Activated CD4-positive, alpha-beta T cell treated with anti-CD3 and anti-CD28 coated beads, Interleukin-2, Interleukin-4, amounts not matched to agents 100 ng/mL and 50 ng/mL, durations not matched to agents 16 hours and 8 hours (primary cell): Measurements from ENCODE around the gene SLC35F3.
A peak's percentile ranks its signal among the peaks of the same experiment; 100 is the strongest.
"Not testable (repeated sequence)": the region's sequence is repeated elsewhere in the genome, so short reads cannot be mapped to it uniquely, and the experiment has no call there.

Experiments used
- DNase-seq: peaks from one replicate; pipeline ENCODE4 v3.0.0-alpha.2; 2020; ENCODE audit warnings: low spot score

SLC35F3 gene

DNA sequence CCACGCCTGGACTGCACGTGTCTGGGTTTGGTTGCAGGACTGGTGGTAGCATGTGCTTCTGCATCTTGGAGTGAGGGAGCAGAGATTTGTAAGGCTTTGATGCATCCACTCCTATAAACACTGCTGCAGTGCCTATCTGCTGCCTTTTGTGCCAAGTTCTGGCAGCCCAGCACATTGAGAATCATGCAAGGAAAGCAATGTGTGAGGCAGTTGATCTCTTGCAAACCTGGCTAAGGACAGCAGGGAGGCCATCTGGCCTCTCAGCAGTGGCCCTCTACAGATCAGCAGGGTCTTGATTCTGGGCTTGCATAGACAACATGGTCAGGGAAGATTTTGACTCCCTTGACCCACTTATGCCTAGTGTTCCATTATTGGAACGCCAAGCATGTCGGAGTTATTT lies 387.5 kb downstream of the SLC35F3 start:
- no peak for DNase-seq

DNA sequence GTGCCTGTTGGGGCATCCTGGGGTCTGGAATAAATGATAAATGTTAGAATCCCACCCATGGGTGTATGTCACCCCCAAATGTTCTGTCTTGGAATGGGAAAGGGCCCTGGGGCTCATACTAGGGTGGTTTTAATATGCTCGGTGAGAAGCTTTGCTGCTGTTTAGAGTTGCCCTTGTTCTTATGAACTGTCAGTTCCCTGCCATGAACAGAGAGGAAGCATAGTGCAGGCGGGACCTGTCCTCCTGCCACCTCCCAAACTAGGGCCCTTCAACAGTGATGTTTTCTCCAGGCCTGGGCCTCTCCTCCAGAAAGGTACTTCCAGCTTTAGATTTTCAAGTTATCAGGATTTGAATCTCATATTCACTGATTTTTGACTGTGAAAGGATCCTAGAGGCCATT lies 388.1 kb downstream of the SLC35F3 start:
- no peak for DNase-seq

DNA sequence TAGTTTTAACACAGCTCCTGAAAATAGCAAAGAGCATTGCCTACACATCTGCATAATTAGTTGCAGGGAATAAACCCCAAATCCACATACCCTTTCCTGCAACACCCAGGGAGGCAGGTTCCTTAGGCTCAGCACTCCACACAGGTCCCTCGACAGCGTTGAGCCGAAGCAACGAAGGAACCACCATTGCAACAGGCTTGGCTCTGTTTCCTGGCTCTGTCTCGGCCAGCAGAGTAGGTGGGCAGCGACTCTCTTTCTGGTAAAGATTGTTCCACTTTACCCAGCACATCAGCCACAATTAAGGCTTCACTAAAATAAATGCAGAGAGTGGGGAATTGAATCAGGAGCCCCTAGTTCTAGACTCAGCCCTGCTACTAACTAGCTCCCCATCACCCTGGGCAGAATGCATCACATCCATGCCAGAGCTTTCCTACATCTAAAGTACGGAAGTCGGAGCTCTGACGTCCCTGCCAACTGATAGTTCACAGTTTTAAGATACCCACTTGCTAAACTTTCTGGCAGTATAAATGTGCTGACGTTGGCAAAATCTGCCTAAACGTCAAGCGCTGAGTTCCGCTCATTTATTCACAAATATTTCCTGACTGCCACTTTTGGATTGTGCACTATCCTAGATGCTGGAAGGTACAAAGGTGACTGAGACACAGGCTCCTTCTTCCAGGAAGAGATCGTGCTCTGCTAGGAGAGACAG lies 389.8 kb downstream of the SLC35F3 start:
- DNase-seq: no peak

DNA sequence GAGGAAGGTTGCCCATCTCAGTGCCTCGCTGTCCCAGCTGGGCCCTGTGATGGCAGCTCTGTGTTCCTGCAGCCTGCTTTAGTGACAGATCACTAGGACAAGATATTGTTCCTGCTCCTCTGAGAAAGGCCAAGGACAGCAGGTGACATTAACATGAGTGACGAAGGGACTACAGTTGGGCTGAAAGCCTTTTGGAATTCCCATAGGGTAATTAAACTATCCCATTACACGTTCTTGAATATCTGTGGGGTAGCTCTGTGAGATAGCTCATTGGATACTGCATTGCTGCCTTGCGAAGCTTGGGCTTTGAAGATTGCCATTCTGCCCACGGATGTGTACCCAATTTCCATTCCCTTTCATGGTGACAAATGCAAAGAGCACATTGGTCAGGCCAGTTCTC lies 390.6 kb downstream of the SLC35F3 start:
- DNase-seq: no peak

DNA sequence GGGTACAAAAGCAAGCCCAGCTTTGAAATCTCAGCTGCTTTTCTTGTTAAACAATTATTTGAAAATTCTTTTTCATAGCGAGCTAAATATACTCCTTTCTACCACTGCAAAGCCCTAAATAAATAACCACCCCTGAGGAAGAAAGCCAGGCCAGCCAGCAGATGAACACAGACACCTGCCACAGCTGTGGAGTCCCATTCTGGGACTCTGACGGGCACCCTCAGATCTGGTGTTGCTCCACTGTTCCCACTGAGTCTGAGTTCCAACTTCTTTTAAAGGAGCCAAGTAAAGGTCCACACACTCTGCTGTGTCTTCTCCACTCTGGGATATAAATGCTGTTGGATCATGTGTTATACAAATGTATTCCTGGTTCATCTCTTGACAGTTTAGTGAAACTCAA lies 391.1 kb downstream of the SLC35F3 start:
- no peak for DNase-seq

DNA sequence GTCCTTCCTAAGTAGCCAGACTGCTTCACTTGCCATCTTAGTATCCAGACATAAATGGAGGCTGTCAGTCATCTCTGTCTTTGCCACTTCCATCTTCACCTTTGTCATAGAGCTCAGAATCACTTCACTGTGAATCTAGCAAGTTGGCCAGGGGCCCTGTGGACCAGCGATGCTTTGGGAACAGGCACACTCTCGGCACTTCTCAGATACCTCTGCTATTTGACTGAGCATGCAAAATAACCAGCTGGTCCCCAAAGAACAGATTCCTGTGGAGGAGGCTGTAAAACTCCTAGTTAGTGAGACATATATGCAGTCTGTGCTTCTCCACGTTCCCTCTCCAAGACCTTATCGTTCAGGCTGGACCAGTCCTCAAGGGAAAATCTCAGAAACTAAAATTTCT lies 392.0 kb downstream of the SLC35F3 start:
- DNase-seq: no peak

DNA sequence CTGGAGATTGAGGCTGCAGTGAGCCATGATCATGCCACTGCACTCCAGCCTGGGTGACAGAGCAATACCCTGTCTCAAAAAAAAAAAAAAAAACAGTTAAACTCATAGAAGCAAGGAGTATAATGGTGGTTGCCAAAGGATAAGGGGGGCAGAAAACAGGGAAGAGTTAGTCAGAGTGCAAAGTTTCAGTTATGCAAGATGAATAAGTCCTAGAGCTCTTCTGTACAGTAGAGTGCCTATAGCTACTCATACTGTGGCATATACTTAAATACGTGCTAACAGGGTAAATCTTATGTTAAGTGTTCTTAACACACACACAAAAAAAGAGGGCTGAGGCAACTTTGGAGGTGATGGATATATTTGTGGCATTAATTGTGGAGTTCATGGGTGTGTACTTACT lies 393.2 kb downstream of the SLC35F3 start:
- no peak for DNase-seq

DNA sequence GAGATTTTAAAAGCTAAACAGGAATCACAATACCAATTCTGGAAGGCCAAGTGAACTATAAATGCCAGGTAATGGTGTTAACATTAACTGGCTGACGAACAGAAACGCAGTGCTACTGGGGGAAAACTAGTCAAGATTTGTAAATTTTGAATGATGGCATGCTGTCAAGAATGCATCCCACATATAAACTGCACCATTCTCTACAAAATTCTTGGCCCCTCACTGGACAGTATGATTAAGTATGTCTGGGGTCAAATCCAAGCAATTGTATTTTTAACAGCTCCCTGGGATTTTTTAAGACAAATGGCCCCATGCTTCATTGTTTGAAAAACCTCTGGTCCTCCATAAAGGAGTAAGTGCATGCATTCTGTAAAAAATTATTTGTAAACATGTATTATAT lies 395.6 kb downstream of the SLC35F3 start:
- DNase-seq: no peak

DNA sequence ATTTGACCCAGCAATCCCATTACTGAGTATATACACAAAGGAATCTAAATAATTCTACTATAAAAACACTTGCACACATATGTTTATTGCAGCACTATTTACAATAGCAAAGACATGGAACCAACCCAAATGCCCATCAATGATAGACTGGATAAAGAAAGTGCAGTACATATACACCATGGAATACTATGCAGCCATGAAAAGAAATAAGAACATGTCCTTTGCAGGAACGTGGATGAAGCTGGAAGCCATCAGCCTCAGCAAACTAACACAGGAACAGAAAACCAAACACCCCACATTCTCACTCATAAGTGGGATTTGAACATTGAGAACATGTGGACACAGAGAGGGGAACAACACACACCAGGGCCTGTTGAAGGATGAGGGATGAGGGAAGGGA lies 397.2 kb downstream of the SLC35F3 start:
- not testable (repeated sequence) for DNase-seq

DNA sequence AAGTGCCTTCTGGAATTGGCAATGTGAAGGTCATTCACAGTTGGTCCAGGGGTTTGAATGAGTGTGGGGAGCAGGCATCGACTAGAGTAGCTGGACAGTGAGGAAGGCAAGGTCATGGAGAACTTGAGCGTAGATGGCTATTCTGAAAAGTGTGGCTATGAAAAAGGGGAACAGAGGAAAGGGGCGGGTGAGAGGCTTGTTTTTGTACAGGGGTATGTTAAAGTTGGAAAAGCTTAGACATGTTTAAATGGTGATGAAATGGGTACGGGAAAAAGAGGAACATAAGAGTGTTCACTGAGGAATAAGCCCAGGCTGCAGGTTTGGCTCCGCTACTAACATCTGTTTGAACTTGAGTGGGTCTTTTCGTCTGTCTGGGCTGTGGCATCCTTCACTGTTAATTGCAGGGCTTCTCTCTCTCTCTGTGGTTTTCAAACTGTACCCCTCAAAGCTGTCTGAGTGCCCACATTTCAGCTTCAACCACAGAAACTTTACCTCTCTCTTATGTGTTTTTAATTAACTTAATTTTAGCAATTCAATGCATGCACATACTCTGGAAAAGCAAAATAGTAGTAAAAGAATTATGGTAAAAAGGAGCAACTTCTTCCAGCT lies 398.0 kb downstream of the SLC35F3 start:
- DNase-seq: no peak

DNA sequence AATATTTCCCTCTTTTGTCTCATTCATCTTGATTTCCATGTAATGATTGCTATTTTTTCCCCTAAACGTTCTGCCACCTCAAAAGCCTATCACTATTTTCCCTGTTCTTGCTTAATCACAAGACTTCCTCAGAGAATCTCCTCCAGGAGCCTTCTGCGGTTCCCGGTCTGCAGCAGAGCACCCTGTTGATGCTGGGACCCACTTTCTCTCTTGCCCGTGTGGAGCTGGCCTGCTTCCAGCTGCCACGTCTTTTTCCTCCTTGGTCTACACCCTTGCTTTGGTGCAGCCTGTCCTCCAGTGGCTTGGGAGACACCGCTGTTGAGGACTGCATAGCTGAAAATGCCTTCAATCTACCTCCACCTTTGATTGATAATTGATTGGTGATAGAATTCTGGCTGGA lies 398.8 kb downstream of the SLC35F3 start:
- no peak for DNase-seq

DNA sequence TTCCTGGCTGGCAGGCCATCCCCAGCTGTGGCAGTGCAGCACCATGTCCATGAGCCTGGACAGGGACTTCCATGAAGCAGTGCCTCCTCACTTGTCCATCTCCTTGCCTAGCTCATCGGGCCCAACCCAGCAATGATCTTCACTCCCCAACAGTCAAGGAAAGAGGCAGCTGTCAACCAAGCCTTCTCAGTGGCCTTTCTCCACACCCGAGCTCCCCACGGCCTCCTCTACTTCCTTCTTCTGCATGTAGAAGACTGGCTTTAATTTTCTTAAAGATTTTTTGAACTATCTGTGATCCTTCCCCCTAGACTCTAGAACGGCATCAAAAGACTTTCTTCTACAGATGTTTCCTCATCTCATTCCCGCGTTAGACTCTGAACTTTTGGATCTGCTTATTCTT lies 403.2 kb downstream of the SLC35F3 start:
- no peak for DNase-seq

DNA sequence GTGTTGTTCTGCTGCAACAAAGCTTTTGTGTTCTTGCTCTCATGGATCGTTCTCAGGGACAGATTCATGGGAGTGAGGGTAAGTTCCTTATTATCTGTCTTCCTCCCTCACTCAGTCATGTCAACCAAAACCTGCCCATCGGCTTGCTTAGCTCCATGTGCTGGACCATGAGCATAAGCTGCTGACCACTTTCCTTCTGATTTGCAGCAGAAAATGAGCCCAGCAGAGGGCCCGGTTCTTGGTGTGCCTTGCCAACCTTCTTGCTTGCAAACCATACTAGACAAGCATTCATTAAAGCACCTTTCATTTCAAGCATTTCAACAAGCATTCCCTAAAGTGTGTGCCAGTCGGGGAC lies 404.7 kb downstream of the SLC35F3 start:
- DNase-seq: no peak

DNA sequence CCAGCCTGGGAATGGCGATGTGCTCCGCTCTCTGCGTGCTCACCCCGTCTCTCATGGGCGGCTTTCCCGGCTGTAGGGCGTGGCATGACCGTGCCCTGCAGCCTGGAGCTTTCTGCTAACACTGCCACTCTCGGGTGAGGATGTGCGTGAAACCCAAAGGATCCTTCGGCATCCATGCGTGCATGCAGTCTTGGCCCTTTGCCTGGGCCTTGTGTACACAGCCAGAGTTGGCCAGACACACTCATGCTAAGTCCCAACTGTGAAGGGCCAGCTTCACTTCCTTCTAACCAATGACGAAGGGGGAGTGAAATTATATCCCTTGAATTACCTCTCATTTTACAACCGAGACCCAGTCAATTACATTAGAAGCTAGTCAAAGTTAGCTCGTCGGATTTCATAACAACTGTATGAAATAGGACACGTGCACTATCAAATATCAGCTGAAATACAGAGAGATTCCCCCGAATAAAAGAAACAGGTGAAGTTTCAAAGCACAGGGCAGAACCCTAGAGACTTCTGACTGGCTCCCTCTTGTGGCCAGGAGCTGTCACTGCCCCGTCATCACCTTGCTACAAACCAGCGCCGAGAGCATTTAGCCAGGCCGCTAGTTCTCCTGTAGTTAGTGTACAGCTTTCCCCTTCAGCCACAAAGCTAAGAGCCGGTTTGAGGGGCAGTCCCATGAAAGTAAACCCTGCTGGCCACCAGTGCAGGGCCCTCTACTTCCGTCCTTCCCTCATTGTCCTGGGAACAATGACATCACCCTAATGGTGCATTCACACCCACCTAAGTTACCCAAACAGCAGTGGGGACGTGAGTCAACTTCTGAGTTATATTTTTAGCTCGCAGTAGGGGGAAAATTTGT lies 405.4 kb downstream of the SLC35F3 start:
- peak; percentile 79 for DNase-seq

DNA sequence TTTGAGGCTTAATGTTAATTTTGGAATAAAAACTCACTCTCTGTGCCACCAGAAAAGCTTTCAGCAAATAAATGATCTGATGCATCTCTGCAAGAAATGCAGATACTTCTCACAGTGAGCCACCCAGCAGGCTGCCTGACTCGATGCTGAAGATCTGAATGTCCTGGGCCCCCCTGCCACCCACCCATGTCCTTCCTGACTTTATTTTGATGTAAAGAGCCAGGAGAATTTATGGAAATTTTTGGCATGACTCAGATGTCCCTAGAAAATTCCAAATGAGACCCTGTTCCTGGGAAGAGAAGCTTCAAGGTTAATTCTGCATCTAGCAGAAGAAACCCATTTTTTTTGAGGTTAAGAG lies 406.0 kb downstream of the SLC35F3 start:
- DNase-seq: no peak

DNA sequence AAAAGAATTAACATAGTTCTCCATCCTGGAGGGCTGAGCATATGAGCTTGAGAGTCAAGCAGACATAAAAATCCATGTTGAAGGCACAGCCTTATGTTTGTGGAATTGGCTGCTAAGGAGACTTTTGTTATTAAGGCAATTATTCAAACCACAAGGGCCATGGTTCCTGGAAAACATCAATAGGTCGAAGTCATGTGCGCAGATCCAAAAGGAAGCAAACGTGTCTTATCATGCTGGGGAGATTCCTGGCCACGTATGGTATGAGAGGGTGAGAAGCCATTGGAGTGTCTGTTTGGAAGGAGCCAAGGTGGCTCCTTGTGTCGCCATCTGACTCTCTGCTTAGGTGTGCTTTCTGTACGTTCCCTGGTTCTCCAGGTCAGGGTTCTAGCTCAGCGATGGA lies 406.9 kb downstream of the SLC35F3 start:
- DNase-seq: no peak

DNA sequence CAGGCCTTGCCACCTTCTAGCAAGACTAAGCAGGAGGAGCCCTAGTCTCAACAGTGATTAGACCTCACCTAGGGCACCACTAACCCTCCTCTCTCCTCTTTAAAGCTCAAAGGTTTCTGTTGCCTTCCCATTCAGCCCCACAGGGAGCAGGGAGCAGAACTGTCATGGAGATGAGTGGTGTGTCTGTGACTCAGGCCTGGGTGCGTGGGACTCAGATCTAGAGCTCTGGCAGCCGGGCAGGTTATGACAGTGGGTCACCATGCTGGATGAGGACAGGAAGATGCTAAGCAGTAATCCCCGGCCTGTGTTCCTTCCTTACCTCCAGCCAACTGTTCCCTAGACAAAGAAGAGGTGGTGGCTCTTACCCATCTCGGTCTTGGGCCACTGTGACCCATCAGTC lies 408.7 kb downstream of the SLC35F3 start:
- no peak for DNase-seq

DNA sequence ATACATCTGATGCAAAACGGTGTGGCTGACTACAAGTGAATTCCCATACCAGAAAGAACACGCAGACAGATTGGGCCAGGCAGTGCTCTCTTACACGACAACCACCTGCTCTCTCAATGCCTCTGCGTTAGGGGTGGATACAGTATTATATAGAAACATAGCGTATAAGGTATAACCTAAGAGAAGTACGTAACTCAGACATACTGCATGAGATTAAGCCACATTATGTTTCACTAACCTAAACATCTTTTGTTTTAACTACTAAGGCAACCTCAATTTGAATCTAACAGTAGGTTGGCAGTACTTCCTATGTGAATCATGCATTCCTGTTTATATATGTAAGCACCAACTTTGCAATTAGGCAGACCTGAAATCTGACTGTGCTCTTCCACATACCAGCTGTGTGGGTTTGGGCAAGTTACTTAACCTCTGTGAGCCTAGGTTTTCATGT lies 410.6 kb downstream of the SLC35F3 start:
- DNase-seq: peak; percentile 71

DNA sequence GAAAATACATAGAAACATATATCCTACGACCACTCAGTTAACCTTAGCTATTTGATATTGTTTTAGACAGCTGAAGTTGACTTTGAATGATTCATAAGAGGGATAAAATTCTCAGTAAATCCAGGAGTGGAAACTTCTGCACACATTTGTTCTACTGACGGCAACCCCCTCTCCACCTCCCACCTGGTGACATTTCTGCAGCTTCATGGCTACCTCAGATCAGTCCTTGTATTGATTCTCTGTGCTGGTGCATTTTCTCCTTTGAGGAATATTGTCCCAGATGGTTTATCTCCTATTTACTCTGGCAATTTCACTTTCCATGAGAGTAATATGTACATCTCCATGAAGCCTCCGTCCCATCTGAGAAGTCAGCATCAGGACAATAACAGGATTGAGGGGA lies 411.1 kb downstream of the SLC35F3 start:
- DNase-seq: no peak

DNA sequence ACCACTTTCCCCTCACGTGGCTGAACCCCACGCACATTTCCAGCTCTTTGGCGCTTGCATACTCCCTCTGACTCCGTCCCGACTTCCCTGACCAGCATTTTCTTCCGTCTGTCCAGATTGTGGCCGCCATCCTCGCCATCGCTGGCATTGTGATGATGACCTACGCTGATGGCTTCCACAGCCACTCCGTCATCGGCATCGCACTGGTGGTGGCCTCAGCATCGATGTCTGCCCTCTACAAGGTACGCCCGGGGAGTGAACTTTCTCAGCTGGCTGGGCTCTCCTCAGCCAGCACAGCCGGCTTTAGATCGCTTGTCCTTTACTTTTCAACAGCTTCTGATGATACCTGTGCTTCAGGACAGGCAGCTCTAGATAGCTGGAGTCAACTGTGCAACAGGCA lies 412.0 kb downstream of the SLC35F3 start:
- DNase-seq: no peak

DNA sequence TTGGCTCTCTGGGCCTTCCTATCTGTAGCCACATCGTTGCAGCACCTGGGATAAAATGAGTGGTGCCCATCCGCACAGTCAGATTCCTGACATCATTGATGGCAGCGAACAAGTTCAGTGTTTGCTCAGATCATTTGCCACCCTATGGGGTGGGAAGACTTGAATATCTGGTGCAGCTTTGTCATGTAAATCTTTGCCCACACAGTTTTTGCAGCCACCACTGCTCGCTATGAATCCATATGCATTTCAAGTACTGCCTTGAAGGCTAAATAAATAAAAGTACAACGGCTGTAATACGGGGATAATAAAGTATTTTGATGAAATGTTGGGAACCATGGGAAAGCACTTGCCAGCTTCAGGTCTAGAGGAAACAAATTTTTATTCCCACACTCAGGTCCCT lies 412.5 kb downstream of the SLC35F3 start:
- DNase-seq: no peak

DNA sequence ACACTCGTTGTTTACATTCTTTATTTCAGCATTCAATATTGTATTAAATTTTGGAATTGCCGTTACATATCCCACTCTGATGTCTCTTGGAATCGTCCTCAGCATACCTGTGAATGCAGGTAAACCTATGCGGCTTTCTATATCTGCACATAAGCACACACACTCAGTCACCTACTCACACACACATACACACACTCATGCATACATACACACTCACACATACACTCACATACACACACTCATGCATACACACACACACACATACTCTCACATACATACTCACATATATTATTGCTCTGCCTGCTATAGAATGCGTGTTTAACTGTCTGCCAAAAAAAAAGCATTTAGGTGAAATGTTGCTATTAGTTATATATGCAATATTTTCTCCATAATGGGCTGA lies 415.6 kb downstream of the SLC35F3 start:
- no peak for DNase-seq

DNA sequence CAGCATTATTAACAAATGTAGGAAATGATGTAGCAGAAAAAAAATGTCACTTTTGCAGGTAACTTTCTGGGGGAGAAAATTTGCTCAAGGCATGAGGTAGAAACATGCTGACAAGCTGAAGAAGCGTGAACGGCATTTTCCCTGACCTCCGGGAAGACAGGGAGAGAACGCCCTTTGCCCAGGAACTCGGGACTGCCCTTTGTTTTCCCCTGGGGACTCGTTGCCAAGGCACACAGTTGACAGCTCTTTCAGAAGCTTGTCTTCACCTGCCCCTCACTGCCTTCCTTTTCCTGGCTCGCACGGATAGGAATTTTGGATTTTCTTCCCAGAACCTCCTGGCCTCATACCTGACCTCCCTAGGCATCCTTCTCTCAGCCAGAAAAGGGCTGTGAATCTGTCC lies 416.1 kb downstream of the SLC35F3 start:
- no peak for DNase-seq
